Measurements from ENCODE around the gene DAAM1.

The DAAM1 gene

DNA sequence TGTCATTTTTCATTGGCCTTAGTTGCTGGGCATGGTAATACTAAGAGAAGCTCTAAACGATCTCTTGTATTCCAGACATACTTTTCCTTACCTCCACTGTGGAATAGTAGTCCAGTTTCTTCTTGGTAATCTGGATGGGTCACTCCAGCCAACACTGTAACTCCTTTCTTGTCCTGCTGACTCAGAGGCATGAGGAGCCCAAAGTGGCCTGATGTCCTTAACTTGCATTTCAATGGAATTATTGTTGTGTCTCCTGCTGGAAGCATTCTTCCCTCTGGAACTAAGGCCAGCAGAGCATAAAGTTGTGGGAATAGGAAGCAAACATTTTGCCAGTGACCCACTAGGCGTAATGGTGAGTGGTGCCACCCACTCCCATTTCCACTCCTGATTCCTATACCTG is 33.1 kb downstream of the DAAM1 start:
- DNase-seq (ENCODE audit: low read depth) = no peak

DNA sequence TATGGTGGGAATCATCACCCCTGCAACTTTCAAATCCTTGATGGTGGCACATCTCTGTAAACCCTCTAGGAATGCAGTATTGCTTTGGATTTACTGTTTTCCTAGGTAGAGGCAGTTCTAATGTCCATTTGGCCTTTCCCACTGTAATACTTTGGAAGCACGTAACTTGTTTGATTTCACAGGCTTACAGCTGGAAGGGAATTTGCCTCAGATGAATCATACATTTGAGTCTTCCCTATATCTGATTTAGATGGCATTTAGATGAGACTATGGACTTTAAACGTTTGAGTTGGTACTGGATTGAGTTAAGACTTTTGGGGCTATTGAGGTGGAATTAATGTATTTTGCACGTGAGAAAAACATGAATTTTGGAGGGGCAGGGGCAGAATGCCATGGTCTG is 35.9 kb downstream of the DAAM1 start:
- no peak for DNase-seq (ENCODE audit: low read depth)

GRCh38 chr14:59225281-59225680 is 36.8 kb downstream of the DAAM1 start:
- no peak for DNase-seq (ENCODE audit: low read depth)

GRCh38 chr14:59228421-59228820 is 40.0 kb downstream of the DAAM1 start:
- no peak for DNase-seq (ENCODE audit: low read depth)

- no peak for DNase-seq (ENCODE audit: low read depth)
These were observed 41.4 kb downstream of the DAAM1 start for GRCh38 chr14:59229653-59230406.

- DNase-seq (ENCODE audit: low read depth) = no peak
These were observed 47.7 kb downstream of the DAAM1 start for GRCh38 chr14:59236195-59236594.

DNA sequence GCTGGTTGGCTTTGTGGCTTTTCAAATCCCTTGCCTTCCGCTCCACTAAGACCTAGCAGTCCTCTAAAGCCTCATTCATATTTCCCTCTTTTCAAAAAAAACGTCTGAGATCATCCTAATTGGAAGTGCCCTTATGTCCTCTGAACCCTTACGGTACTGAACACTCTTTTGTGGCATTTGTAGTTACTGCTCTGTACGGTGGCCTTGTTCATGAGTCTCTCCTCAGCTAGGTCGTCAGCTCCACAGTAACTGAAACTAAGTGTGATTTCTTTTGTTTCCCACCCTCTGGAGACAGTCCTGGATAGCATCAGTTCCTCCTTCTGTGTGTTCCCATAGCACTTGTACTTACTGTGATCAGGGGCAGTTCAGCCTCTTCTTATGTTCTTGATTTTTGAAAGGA is 49.7 kb downstream of the DAAM1 start:
- DNase-seq (ENCODE audit: low read depth) = no peak

DNA sequence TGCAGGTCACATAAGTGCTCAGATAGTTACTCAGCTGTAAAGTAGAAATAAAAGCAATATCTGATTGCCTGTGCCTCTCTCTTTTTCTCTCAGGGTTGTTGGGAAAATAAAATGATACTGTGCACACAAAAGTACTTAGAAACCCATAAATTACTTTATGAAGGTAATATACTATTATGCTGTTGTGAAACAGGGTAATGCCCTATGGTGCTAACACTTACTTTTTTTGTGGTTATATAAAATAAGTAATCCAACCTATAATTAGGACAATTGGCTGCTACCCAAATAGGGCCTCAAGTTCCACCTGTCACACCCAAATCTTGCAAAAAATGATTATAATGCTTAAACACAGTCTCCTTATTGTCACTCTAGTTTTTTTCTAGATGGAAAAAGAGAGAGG is 50.6 kb downstream of the DAAM1 start:
- DNase-seq (ENCODE audit: low read depth) = no peak

GRCh38 chr14:59240356-59240755 is 51.9 kb downstream of the DAAM1 start:
- no peak for DNase-seq (ENCODE audit: low read depth)

- no peak for DNase-seq (ENCODE audit: low read depth)
These were observed 52.7 kb downstream of the DAAM1 start for GRCh38 chr14:59241121-59241520.

DNA sequence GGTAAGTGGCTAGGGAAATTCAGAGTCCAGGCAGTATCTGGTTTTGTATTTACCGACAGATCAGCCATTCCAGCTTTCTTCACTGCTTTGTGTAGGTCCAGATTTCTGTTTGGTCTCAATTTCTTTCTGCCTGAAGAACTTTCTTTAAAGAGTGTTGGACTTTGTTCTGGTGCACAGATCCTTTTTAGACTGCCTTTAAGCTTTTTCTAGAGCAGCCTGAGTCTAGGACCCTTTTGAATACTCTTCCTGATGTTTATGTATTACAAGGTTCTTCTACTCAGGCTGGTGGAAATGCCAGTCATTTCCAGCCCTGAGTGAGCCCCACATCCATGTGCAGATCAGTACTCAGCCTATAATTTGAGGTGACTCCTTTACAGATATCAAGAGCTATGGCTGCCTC is 54.7 kb downstream of the DAAM1 start:
- no peak for DNase-seq (ENCODE audit: low read depth)

GRCh38 chr14:59244581-59244980 is 56.1 kb downstream of the DAAM1 start:
- no peak for DNase-seq (ENCODE audit: low read depth)

DNA sequence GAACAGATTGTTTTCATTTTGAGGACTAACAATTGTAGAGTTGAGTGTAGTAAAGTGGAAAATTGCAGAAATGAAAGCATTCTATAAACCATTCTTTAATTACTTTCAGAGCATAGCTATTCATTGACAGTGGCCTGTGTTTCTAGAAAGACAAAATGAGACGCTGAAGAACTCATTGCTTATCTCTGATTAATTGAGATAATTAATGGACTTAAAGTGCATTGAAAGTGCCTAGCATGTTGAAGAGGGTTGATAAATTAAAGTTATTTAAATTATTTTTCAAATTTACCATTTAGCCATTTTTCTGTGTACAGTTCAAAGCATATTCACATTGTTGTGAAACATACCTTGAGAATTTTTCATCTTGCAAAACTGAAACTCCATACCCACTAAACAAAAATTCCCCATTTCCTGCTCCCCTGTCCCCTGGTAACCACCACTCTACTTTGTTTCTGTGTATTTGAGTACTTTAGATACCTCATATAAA is 57.4 kb downstream of the DAAM1 start:
- no peak for DNase-seq (ENCODE audit: low read depth)

GRCh38 chr14:59246566-59246965 is 58.1 kb downstream of the DAAM1 start:
- DNase-seq (ENCODE audit: low read depth) = no peak

DNA sequence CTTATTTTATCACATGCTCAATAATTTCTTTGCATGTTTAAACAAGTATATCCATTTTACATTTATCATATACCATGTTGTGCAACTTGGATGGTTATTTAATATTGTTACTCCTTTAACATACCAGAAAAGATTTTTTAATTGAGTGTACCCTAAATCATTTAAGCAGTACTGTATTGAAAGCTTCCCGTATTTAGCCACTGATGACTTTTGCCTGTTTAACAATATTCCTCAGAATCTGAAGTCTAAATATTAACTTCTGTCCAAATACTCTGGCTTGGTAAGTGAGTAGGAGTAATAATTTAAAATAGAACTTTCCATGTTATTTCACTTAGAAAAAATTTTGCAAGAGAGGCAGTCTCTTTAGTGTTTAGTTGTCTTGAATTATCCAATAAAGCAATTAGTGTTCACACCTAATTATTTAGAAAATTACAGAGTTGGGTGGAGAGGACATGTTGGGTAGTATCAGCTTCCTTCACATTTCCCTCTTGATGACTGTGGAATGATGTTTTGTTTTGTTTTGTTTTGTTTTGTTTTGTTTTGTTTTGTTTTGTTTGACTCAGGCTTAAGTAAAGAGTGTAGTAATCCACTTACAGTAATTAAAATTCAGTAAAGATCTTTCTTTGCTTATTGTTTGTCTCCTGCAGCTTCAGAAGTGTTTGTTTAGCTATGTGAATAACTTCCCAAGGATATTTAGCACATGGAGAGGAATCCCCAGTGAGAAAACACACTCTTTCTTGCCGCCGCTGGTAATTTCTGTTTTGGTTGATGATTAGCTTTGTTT is 59.5 kb downstream of the DAAM1 start:
- DNase-seq (ENCODE audit: low read depth) = no peak

GRCh38 chr14:59249029-59249428 is 60.6 kb downstream of the DAAM1 start:
- no peak for DNase-seq (ENCODE audit: low read depth)

DNA sequence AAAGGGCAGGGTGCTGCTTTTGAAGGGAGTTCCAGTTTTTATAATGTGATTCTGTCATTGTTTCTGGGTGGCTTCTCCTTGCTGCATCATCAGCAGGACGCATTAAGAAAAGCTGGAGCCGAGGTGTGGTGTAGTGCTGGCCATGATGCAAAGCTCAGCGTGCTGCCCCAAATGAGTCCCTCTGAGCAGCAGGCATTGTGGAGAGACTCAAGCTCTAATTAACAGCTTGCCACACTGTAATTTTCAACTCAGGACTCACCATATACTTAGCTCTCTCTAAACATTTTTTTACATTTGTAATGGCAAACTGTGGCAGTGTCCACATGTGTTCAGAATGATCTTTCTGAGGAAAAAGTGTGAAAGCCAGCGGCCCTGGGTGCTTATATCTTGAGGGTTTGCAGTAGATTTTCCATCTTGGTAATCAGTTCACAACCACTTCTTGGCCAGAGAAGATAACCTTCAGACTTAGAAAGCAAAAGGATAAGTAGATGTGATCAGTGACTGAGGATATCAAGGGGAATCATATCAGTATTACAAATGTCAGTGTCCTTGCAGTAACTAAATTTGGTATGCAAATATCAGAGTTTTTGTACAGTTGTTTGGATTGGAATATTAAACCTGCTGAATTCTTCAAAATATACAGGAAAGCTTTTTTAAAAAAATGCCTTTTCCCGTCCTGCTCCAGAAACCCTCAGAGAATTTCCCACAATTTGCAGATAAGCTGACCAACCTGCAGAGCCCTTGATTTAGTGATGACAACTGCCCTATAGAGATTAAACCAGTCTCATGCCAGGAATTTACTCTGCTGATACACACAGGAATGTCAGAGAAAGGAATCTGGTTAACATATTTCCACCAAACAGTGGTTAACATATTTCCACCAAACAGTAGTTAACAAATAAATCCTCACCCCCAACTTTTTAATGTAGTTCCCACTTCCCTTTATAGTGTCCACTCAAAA is 63.6 kb downstream of the DAAM1 start:
- DNase-seq (ENCODE audit: low read depth) = no peak

DNA sequence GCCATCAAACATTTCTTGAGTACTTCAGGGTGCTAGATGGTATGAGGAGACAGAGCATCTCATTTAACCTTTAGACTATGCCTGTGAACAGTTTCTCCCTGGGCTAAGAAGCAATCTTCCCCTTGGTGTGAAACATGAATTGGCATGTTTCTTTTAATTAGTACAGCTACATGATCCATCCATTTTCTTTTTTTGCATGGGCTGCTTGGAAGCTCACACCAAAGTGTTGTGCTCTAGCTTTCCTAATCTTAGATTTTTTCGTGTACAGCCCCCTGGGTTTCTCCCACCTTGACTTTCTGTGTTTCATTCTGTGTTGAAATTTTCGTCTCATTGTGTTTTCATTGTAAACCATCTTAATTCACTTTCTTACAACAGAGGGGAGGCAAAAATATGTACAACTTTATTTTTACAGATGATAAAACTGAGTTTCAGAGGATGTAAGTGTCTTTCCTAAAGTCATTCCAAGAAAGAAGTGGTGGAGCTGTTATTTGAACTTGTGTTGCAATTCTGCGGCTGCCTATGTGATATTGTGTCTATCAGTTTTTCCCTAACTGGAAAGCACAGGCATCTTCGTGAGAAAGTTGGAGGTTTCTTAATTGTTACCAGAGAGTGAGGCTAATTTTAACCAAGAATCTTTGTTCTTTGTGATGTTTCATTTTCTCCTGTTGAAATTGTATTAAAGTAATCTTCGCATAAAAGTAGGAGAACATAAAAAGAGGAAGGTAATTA is 64.5 kb downstream of the DAAM1 start:
- DNase-seq (ENCODE audit: low read depth) = no peak

DNA sequence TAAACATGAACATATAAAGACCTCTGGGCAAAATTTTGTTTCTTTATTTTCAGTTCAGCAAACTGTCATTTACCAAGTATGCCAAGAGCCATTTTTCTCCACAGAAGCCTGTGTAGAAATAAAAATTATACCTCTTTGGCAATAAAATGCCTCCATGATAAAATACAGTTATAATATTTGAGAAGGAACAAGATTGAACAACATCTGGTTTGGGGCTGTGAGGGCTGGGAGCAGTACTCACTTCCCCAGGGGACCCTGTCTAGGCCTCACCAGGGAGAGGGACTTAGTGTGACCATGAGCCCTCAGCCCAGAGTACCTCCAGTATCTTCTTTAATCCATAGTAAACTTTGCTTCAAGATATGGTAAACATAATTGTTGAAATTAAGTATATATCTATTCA is 65.1 kb downstream of the DAAM1 start:
- no peak for DNase-seq (ENCODE audit: low read depth)

DNA sequence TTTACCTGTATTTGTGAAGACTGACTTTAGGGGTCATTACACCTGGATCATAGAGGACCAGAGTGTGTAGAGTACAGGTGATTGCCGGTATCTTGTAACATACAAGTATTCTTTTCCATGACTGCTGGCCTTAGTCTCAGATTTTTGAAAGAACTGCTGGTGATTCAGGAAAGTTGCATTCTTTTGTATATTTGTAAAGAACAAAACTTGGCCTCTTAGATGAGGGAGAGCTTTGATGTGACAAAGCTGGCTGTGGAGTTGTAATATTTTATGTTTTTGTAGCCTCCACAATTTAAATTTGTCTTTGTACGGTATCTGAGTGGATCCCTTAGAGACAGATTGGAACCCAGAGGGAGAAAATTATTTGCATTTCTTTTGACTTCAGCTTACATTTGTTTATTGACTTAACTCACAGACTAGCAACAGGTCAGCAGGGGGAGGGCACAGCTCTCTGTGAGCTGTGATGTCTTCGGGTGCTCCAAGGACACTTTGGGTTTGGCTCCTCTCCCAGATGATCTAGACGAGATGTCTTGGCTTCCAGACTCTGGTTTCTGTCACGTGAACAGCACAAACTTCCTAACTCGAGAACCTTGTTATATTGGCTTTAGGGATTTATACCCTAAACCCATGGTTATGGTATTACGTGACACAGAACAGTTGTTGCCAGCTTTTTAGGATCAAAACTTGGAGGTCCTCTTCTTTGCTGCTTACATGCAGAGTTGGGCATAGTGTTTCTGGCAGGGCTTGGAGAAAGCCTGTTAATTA is 65.9 kb downstream of the DAAM1 start:
- DNase-seq (ENCODE audit: low read depth) = no peak

Measured in stimulated activated CD8-positive, alpha-beta memory T cell treated with anti-CD3 and anti-CD28 coated beads, Interleukin-7, amount 100 ng/mL, for 24 hours (primary cell).